Suppressor macrophage (primary cell): ENCODE data around the gene INTS1.

ENCODE experiments used
- DNase-seq, 4 experiments: peaks; one replicate each; pipeline ENCODE4 v3.0.0-alpha.2; 2020 to 2022

Gene INTS1

GRCh38 chr7:1502845-1503244 lies 1.3 kb downstream of the INTS1 start:
- no peak for DNase-seq

DNA sequence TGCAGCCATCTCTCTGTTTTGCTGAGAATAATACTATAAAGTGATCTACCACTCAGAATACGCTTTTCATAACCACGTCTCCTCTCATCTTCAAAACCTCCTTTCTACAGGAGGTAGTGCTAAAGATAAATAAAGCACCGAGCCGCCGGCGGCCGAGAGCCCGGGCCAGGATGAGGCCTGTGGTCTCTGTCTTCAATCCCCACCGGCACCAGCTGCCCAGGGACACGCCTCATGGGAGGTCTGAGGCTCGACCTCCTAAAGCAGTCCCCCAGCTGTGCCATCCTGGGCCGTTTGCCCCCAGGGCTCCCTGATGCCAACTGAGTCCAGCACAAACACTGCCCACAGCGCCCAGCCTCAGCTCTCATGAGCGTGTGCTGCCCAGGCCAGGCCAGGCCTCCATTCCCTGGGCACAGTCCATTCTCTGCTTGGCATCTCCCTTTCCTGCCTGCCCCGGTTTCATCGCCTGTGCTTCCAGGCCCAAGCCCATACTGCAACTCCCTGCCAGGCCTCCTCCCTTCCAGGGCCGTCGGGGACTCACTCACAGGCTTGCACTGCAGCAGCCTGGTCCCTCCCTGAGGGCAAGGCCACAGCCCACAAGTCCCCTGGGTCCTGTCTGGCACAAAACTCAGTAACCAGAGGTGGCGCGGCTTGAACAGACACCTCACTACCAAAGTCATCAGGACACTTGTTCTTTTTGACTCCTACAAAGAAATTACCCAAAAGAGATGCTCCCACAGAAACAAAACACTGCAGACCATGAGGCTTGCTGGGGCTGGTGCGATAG lies 2.5 kb downstream of the INTS1 start:
- no peak for DNase-seq

DNA sequence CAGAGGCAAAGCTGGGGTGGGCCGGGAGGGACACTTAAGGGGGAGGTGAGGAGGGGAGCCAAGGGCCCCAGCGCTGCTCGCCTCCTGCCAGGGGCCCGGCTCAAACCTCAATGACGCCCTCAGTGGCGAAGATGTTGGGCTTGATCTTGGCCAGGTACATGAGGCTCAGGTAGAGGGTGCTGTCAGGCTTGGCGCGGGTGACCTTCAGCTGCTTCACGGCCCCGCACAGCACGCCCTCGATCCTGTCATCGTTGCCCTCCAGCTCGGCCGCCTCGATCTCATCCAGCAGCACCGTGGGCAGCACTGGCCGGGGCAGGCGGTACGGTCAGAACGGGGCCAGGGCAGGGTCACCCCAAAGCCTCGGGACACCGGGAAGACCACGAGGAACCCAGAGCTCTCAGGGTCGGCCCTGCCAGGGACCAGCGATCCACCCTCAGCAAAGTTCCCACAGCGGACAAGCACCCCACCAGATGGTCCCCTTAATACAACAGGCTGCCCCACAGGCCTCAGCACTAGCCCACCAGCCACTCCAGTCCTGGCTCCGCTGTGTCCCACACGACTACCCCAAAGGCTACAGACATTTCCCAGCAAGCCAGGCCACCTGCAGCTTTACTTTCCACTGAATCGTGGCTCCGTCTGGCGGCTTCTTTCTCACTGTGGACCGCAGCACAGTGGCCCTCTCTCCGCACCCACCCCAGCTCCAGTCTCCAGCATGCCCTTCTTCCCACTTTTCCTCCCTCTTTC lies 4.0 kb downstream of the INTS1 start:
- no peak for DNase-seq

DNA sequence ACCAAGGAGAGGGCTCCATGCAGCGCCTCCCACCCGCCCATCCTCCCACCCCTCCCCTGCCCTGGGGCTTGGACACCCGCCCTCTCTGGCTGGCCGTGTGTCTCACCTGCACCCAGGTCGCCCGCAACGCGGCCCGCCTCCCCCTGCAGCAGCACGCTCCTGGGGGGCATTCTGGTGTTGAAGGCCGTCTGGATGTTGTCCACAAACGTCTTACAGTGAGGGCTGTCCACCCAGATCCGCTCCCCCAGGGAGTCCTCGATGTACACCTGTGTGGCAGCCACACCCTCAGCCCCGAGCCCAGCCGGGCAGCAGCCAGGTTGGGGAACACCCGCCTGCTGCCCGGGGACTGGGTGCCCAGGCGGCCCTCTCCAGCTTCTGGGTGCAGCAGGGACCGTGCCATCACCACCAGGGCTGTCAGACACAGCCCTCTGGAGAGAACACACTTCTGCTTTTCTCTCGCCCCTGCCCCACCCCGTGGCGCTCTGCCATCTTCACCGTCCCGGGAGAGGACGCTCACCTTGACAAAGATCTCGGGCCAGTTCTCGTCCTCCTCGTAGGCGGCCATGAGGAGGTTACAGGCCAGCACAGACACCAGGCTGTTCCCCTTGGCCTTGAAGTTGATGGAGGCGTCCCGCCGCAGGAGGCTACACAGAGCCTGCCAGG lies 4.7 kb downstream of the INTS1 start:
- DNase-seq: no peak

DNA sequence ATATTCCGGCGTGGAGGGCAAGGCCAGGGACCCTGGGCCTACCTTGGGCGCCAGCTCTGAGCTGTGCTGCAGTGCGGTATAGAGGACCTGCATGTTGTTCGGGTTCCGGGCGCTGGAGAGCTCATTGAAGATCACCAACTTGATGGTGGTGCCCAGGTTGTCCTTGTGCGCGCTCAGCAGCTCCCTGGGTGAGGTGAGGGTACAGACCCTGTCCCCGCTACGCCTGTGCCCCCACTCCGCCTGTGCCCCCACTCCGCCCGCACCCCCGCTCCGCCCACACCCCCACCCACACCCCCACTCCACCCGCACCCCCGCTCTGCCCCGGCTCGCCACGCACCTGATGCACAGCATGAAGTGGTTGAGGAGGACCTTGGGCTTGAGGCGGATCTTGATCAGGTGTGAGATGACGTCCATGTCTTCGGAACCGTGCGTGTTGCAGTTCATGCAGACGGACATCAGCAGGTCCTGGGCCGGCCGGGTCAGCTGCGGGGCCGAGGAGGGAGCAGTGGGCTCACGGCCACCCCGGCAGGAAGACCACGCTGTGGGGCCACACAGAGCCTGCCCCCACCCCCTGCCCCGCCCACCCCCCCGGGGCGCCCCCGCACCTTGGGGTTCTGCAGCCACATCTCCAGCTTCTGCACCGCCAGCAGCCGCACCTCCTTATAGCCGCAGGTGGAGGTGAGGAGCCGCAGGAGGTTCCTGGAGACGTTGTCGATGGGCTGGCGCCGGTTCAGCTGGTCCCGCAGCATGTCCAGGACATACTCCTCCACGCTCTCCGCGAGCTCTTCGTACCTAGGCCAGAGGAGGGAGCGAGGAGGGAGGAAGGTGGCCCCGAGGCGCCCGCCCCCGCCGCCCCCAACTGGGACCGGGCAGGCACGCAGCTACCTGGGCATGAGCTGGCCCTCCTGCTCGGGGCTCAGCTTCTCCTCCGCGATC lies 5.6 kb downstream of the INTS1 start:
- no peak for DNase-seq

GRCh38 chr7:1497293-1497927 lies 6.8 kb downstream of the INTS1 start:
- DNase-seq: no peak

GRCh38 chr7:1496531-1497292 lies 7.5 kb downstream of the INTS1 start:
- no peak for DNase-seq

GRCh38 chr7:1495564-1496242 lies 8.5 kb downstream of the INTS1 start:
- DNase-seq: no peak

GRCh38 chr7:1494866-1495563 lies 9.2 kb downstream of the INTS1 start:
- no peak for DNase-seq

DNA sequence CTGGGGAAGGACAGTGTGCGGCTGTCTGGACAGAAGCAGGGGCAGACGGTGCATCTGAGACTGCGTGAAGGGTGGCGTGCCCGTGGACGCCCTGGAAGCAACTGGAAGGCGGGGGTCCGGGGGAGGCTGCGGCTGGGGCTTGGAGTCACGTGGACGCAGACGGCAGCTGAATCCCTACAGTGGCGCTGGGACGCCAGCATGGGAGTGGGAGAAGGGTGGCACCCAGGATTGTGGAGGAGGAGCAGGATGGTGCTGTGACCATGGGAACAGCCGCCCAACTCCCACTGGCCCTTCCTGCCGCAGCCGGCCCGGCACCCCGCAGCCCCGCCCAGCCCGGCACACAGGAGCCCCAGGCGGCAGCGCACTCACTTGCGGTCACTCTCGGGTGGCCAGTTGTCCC lies 9.7 kb downstream of the INTS1 start:
- DNase-seq: no peak

DNA sequence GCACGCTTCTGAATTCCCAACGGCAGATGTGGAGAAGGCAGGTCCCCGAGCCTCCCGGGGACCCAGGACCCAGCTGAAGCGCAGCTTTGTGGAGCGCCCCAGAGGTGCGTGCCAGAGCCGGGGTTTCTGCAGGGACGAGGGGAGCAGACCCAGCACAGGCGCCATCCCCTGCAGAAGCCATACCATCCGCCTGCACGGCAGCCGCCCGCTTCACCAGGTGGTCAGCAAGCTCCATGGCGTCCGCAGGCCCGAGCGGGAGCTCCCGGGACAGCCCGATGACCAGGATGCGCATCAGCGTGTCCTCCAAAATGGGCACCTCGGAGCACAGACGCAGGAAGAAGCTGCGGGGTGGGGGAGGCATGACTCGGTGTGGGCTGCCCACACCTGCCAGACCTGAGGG lies 10.6 kb downstream of the INTS1 start:
- no peak for DNase-seq

DNA sequence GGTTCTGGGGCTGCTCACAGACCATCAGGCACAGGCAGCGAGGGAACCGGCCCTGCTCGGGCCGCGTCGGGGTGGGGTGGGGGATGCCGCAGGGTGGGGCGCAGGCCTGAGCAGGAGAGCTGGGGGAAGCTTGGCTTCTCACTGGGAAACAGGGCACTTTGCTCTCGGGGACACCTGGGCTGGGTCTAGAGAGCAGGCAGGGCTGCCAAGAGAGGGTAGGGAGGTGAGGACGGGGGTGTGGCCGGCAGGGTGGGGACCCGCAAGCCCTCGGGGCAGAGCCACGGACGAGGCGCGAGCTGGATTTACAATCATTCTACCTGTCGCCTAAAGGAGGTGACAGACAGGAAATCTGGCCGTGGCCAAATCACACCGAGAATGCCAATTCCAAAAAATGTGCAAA lies 11.1 kb downstream of the INTS1 start:
- no peak for DNase-seq

- no peak for DNase-seq
Observed at GRCh38 chr7:1492640-1493039, 11.5 kb downstream of the INTS1 start.

DNA sequence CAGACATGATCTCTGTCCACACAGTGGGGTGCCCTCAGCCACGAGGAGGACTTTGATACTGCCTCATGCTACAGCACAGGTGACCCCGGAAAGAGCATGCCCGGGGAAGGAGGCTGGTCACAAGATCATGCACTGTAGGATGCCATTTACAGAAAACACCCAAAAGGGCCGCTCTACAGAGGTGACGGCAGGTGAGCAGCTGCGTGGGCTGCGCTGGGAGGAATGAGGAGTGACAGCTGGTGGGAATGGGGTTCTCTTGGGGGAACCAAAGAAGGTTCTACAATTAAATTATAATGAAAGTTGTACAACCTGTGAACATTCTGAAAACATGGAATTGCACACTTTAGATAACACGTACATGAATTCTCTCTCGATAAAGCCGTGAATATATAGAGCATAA lies 12.0 kb downstream of the INTS1 start:
- DNase-seq: no peak

- no peak for DNase-seq
Observed at GRCh38 chr7:1490837-1491236, 13.4 kb downstream of the INTS1 start.

- DNase-seq: no peak
Observed at GRCh38 chr7:1489336-1489735, 14.9 kb downstream of the INTS1 start.

GRCh38 chr7:1488016-1488415 lies 16.2 kb downstream of the INTS1 start:
- no peak for DNase-seq

GRCh38 chr7:1487466-1487865 lies 16.7 kb downstream of the INTS1 start:
- DNase-seq: no peak

DNA sequence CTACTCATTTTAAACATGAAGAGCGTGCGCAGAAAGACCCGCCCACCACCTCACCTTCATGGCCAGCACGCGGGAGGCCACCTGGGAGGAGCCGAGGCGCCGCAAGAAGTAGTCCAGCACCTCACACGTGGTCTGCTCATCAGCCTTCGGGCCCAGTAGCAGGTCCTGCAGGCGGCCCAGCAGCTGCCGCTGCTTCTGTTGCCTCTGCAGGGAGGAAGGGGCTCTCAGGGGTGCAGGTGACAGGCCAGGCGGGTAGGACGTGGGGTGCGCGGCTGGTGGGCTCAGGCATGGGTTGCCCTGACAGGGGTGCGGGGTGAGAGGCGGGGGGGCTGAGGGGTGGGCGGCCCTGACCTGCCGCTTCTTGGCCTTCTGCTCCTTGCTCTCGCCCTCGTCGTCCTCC lies 17.6 kb downstream of the INTS1 start:
- DNase-seq: no peak

DNA sequence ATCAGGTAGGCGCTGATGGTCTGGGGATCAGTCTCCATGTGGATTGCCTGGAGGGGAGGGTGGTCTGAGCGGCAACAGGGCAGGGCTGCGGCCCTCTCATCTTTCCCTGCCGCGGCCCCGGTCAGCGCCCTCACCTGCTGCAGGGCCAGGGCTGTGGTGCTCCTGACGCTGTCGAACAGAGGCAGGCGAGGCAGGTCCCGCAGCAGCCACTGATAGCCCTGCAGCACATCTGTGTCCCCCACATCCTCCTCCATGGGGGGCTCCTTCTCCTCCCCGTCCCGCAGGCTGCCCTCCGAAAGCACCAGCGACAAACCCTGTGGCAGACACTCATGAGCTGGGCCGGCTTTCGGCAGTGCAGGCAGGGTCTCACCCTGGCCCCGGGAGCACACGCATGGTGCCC lies 19.0 kb downstream of the INTS1 start:
- DNase-seq: no peak
